GM12873 (cell line): ENCODE measurements around the gene PHF3.

ENCODE experiments used
- TF ChIP-seq, protein P1 (sequence below): IDR thresholded peaks from 2 replicates; pipeline ENCODE4 v1.5.1; 2012; ENCODE audit warnings: low read depth, mild to moderate bottlenecking, moderate library complexity, low read length, control low read depth; ENCODE audit not compliant: insufficient read depth; ENCODE audit errors: missing control alignments

The PHF3 gene

DNA sequence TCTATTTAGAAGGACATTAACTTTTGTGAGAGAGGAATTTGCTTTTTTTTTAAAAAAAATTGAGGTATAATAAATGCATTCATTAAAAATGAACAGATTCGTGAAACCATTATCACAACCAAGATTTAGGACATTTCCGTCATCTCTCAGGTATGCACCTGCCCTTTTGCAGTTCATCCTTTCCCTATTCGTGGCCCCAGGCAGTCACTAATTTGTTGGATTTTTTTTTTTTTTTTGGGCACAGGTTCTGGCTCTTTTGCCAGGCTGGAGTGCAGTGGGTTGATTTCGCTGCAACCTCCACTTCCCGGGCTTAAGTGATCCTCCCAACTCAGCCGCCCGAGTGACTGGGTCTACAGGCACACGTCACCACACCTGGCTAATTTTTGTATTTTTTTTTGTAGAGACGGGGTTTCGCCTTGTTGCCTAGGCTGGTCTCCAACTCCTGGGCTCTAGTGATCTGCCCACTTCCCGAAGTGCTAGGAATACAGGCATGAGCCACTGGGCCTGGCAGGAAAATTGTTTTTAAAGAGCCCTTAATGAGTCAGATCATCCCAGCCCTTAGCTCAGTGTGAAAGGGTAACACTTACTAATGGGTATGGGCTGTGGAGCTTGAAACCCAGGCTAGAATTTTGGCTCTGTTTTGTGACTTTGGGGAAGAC lies 9.2 kb downstream of the PHF3 start:
- TF ChIP-seq, protein P1, sequence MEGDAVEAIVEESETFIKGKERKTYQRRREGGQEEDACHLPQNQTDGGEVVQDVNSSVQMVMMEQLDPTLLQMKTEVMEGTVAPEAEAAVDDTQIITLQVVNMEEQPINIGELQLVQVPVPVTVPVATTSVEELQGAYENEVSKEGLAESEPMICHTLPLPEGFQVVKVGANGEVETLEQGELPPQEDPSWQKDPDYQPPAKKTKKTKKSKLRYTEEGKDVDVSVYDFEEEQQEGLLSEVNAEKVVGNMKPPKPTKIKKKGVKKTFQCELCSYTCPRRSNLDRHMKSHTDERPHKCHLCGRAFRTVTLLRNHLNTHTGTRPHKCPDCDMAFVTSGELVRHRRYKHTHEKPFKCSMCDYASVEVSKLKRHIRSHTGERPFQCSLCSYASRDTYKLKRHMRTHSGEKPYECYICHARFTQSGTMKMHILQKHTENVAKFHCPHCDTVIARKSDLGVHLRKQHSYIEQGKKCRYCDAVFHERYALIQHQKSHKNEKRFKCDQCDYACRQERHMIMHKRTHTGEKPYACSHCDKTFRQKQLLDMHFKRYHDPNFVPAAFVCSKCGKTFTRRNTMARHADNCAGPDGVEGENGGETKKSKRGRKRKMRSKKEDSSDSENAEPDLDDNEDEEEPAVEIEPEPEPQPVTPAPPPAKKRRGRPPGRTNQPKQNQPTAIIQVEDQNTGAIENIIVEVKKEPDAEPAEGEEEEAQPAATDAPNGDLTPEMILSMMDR: no peak

DNA sequence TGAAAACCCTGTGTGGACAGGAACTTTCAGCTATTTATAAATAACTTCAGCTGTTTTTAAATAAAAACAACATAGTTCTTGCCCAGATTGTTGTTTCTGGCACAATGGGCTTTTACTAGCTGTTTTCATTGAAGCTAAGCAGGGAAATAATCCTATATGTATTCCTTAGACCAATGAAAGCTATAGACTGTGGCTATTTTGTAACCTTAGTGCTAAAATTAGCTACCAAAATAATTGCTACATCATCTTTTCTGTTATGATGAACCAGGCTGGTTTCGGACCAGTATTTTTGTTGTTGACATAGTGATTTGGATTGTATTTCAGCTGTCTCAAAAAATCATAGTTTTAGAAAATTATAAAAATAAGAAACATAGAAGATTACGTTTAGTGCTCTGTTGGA lies 13.7 kb downstream of the PHF3 start:
- TF ChIP-seq, protein P1: no peak

DNA sequence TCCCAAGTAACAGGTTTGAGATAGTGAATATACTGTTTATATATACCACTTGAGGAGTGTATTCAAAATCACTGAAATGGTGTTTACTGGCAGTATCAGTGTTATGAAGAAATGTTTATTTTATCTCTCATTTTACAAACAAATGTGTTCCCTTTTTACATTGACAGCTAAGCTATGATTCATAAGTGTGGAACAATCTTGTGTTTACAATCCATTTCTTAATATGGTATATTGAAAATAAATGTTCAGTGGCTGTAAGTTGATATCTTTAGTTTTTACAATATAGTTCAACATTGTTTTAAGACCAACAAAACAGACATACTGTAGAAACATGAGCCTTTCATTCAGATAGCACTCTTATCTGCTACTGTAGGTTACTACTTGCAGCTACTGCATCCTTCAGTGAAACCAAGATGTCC lies 14.3 kb downstream of the PHF3 start:
- TF ChIP-seq, protein P1: no peak

DNA sequence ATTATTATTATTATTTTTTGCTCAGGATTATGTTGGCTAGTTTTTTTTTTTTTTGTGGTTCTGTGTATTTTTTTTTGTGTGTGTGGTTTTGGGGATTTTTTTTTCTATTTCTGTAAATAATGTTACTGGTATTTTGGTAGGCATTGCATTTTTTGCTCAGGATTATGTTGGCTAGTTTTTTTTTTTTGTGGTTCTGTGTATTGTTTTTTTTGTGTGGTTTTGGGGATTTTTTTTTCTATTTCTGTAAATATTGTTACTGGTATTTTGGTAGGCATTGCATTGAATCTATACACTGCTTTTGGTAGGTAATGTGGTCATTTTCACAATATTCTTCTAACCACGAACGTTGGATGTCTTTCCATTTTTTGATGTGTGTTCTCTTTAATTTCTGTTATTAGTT lies 17.4 kb downstream of the PHF3 start:
- TF ChIP-seq, protein P1: no peak

DNA sequence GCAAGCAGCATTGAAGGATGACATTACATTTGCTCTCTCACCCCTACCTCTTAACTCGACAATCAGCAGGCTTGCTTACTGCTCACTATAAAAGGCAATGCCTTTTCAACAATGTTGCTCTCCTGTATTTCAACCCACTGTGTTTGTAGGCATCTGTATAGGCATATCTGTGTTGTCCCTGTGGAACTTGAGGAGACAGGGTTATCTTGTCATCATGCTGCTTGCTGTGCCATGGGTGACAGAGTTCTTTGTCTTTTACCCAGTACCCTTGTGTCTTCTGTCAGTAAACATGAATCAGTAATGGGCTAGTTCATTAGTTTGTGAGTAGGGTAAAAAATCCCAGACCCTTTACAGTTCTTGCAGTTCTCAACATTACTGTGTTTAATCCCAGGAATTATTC lies 25.2 kb downstream of the PHF3 start:
- TF ChIP-seq, protein P1: no peak

DNA sequence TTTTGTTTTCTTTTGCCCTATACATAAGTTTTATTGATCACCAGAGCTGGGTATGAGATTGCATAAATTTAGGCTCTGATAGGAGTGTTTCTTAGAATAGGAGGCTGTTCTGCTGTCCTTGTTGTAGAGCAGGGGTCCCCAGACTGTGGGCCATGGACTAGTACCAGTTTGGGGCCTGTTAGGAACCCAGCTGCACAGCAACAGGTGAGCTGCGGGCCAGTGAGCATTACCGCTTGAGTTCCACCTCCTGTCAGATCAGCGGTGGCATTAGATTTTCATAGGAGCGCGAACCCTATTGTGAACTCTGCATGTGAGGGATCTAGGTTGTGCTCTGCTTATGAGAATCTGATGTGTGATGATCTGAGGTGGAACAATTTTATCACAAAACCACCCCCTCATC lies 26.2 kb downstream of the PHF3 start:
- TF ChIP-seq, protein P1: no peak

DNA sequence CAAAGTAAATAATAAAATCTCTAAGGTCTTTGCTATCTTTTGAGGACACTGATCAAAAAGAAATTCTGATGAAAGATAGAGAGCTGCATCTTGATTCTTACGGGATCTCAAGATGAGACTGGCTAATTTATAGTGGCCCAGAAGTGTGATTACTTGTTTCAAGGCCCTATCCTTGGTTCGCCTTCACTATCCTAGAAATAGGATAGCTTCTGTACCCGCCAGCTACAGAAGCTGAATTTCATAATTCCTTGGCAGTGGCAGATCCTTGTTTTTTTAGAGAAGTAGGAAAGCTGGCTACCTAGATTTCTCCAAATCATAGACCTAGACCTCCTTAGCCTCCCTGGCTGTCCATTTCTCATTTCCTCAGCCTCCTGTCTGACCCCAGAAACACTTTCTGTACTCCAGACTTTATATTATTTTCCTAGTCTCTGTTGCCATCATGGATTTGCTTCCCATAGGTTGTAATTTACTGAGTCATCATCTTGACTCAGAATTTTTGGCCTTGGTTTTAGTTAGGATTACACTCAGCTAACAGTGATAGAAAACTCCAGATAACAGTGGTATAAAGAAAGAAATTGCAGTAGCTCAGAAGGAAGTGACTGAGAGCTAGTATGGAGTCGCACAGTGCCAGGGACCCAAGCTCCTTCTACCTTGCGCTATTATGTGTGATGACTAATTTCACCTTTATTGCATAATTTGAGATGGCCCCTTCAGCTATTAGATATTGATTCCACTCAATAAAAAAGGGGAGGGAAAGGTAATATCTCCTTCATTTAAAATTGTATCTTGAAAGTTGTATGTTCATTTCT lies 27.7 kb downstream of the PHF3 start:
- TF ChIP-seq, protein P1: no peak
